K562 (cell line): ENCODE results near the gene RAB6B. TPM values are rescaled to one million over a fixed set of nuclear protein-coding genes. Genes with fewer than 3 reads are reported as not detected.
A peak's percentile ranks its signal among the peaks of the same experiment; 100 is the strongest.

Source experiments
- CBFA2T2 ChIP-seq: fragments of 450-650 bp; conservative IDR thresholded peaks from 2 replicates; pipeline ENCODE4 v1.6.1; 2017; ENCODE audit warnings: mild to moderate bottlenecking
- CBX2 ChIP-seq: fragments of 200-600 bp; sonication (generic); IDR thresholded peaks from one replicate; pipeline ENCODE4 v1.6.1; 2012; ENCODE audit warnings: mild to moderate bottlenecking, low read length, inconsistent platforms; ENCODE audit not compliant: insufficient read depth, poor library complexity, severe bottlenecking
- FOXJ3 ChIP-seq: sonication (generic); formaldehyde crosslinking; IDR thresholded peaks from 2 replicates; pipeline ENCODE4 v1.4.0; 2020; ENCODE audit warnings: mild to moderate bottlenecking, missing genetic modification reagents
- GTF3C2 ChIP-seq: IDR thresholded peaks from 3 replicates; pipeline ENCODE4 v1.6.1; 2011; ENCODE audit warnings: borderline replicate concordance, mild to moderate bottlenecking, moderate library complexity; ENCODE audit not compliant: insufficient read length; ENCODE audit errors: extremely low read depth
- HDAC6 ChIP-seq: IDR thresholded peaks from 2 replicates; pipeline ENCODE4 v1.6.1; 2012; ENCODE audit warnings: low read depth, mild to moderate bottlenecking, control low read depth, inconsistent platforms, low read length, moderate library complexity
- KDM5B ChIP-seq: fragments of 200-600 bp; sonication (generic); IDR thresholded peaks from 2 replicates; pipeline ENCODE4 v1.6.1; 2012; ENCODE audit warnings: low read depth, mild to moderate bottlenecking, moderate library complexity, low read length, control low read depth, inconsistent platforms; ENCODE audit not compliant: insufficient replicate concordance
- MEIS2 ChIP-seq: fragments of 450-650 bp; IDR thresholded peaks from 2 replicates; pipeline ENCODE4 v1.6.1; 2014; ENCODE audit warnings: mild to moderate bottlenecking; ENCODE audit not compliant: partially characterized antibody
- PPARD ChIP-seq: fragments of 250-450 bp; sonication (Bioruptor Pico); IDR thresholded peaks from 2 replicates; pipeline ENCODE4 v1.8.0; 2022; ENCODE audit warnings: inconsistent platforms, mild to moderate bottlenecking, moderate library complexity
- TFE3 ChIP-seq: fragments of 450-650 bp; formaldehyde crosslinking; IDR thresholded peaks from 2 replicates; pipeline ENCODE4 v1.4.0; 2020; ENCODE audit warnings: mild to moderate bottlenecking, mixed read lengths
- ZBTB34 ChIP-seq: fragments of 250-450 bp; sonication (Bioruptor Pico); IDR thresholded peaks from 2 replicates; pipeline ENCODE4 v1.8.0; 2021; ENCODE audit warnings: mild to moderate bottlenecking, moderate library complexity
- ZC3H11A ChIP-seq: IDR thresholded peaks from 2 replicates; pipeline ENCODE4 v1.6.1; 2012; ENCODE audit warnings: low read depth, low read length, improper control_type of control experiment
- ZNF347 ChIP-seq: fragments of 450-650 bp; formaldehyde crosslinking; IDR thresholded peaks from 2 replicates; pipeline ENCODE4 v1.4.0; 2020; ENCODE audit warnings: low read depth, mild to moderate bottlenecking, moderate library complexity
- polyA plus RNA-seq, 8 experiments: library from polyadenylated mRNA; depleted of rRNA in 4 of 8; stranded (reverse) in 5 of 8; unstranded in 3 of 8; fragments of >200 nt; fragmentation: Nextera tagmentation in 2 of 8; fragmentation: Illumina TruSeq in 1 of 8; extraction: Ambion mirVana in 2 of 8; extraction: Trizol in 1 of 8; gene quantifications; 2 replicates each; pipeline versions ENCODE4 v1.2.1 to v1.2.3, GENCODE V29; 2011 to 2014; ENCODE audit warnings: inconsistent platforms in 1 of 8, missing spikeins in 1 of 8
- total RNA-seq, 7 experiments: library from RNA; depleted of rRNA in 6 of 7; stranded (reverse); fragments of >200 nt in 6 of 7; fragmentation: Illumina TruSeq in 2 of 7; extraction: Trizol in 2 of 7; gene quantifications; 2 replicates each; pipeline versions ENCODE4 v1.2.1 to v1.2.3, GENCODE V29; 2011 to 2021; ENCODE audit warnings: low replicate concordance in 1 of 7
- TF ChIP-seq, protein P1 (sequence below): sonication (generic); formaldehyde crosslinking; IDR thresholded peaks from 2 replicates; pipeline ENCODE4 v1.9.0; 2022; ENCODE audit warnings: mild to moderate bottlenecking, missing genetic modification reagents
- TF ChIP-seq, protein P2 (sequence below): fragments of 250-450 bp; sonication (Bioruptor Pico); IDR thresholded peaks from 2 replicates; pipeline ENCODE4 v1.4.0; 2020; ENCODE audit warnings: mild to moderate bottlenecking, moderate library complexity

The RAB6B gene
- total and polyA plus RNA-seq, 9 of the 15 experiments (the other 6 are each of a cell fraction or from before 2014, with no cell fraction given): 0.60 to 18.1 (median 1.5) TPM

GRCh38 chr3:133893683-133894352 is 1.9 kb downstream of the RAB6B start (continued):
- TF ChIP-seq, protein P1, sequence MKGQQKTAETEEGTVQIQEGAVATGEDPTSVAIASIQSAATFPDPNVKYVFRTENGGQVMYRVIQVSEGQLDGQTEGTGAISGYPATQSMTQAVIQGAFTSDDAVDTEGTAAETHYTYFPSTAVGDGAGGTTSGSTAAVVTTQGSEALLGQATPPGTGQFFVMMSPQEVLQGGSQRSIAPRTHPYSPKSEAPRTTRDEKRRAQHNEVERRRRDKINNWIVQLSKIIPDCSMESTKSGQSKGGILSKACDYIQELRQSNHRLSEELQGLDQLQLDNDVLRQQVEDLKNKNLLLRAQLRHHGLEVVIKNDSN: peak; percentile 76
- TF ChIP-seq ZBTB34 (CRISPR knock-in tag) (no peak), ZC3H11A (no peak), KDM5B (no peak), PPARD (CRISPR knock-in tag) (no peak), ZNF347 (CRISPR knock-in tag) (no peak), FOXJ3 (no peak), GTF3C2 (no peak), MEIS2 (peak; percentile 32), CBX2 (no peak), TFE3 (CRISPR knock-in tag) (peak; percentile 31; the same call in 1 of the 2 replicates), HDAC6 (no peak), CBFA2T2 (peak; percentile 5; the same call in 1 of the 2 replicates)
- TF ChIP-seq, protein P2, sequence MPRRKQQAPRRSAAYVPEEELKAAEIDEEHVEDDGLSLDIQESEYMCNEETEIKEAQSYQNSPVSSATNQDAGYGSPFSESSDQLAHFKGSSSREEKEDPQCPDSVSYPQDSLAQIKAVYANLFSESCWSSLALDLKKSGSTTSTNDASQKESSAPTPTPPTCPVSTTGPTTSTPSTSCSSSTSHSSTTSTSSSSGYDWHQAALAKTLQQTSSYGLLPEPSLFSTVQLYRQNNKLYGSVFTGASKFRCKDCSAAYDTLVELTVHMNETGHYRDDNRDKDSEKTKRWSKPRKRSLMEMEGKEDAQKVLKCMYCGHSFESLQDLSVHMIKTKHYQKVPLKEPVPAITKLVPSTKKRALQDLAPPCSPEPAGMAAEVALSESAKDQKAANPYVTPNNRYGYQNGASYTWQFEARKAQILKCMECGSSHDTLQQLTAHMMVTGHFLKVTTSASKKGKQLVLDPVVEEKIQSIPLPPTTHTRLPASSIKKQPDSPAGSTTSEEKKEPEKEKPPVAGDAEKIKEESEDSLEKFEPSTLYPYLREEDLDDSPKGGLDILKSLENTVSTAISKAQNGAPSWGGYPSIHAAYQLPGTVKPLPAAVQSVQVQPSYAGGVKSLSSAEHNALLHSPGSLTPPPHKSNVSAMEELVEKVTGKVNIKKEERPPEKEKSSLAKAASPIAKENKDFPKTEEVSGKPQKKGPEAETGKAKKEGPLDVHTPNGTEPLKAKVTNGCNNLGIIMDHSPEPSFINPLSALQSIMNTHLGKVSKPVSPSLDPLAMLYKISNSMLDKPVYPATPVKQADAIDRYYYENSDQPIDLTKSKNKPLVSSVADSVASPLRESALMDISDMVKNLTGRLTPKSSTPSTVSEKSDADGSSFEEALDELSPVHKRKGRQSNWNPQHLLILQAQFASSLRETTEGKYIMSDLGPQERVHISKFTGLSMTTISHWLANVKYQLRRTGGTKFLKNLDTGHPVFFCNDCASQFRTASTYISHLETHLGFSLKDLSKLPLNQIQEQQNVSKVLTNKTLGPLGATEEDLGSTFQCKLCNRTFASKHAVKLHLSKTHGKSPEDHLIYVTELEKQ: no peak
